IPS-18c (cell line): ENCODE measurements around the gene UBE2G2.

ENCODE experiments used
- H3K4me3 ChIP-seq: 2 replicates; pipeline ENCODE4 v1.7.0; 2013; ENCODE audit warnings: low read depth, mild to moderate bottlenecking, low read length, moderate library complexity; ENCODE audit not compliant: insufficient read depth
- H3K9me3 ChIP-seq: one replicate; pipeline ENCODE4 v1.6.1; 2013; ENCODE audit warnings: mild to moderate bottlenecking, low read length, moderate library complexity; ENCODE audit not compliant: control insufficient read depth, insufficient read depth

The UBE2G2 gene, protein sequence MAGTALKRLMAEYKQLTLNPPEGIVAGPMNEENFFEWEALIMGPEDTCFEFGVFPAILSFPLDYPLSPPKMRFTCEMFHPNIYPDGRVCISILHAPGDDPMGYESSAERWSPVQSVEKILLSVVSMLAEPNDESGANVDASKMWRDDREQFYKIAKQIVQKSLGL

GRCh38 chr21:44801468-44802395 is at the start of gene UBE2G2:
TSS of gene UBE2G2 (minus strand) at chr21:44801820. CDS start at chr21:44801748, 72 bp downstream.
- peak within 1 kb of the TSS; percentile 92 for H3K4me3 ChIP-seq

DNA sequence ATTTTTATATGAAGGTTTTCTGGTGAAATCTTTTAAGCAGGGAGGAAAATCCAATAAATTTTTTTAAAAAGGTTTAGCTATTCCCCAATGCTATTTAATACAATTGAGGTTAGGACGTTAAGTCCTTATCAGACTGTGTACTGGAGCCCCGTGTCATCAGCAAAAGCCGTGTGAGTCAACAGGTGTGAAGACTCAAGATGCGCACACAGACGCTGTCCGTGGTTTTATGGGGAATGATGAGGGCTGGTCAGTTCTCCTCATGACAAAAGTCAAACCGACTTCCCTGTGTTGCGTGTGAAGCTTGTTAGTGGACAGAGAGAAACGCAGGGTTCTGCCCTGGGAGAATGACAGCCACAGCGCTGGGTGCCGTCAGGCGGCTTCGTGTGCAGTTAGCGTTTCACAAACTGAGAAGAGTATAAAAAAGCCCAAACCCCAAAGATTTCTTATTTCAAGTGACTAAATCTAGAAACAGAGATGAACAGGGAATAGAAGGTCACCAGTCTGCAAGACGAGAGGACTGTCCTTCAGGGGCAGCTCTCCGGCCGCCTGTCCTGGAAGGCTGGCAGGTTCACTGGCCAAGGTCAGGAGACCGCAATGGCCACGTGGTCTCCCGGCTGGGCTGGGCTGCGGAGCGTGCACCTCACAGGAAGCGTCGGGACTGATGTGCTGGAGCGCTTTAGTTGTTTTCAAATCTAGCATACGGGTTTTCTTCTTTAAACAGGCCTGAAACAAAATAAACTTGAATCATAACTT is 49.5 kb upstream of the UBE2G2 start:
- no peaks in the 10 kb centered on the region for H3K9me3 ChIP-seq

More at GRCh38 chr21:44801468-44802395, at the start of gene UBE2G2:
- no peaks in the 10 kb centered on the region for H3K9me3 ChIP-seq

DNA sequence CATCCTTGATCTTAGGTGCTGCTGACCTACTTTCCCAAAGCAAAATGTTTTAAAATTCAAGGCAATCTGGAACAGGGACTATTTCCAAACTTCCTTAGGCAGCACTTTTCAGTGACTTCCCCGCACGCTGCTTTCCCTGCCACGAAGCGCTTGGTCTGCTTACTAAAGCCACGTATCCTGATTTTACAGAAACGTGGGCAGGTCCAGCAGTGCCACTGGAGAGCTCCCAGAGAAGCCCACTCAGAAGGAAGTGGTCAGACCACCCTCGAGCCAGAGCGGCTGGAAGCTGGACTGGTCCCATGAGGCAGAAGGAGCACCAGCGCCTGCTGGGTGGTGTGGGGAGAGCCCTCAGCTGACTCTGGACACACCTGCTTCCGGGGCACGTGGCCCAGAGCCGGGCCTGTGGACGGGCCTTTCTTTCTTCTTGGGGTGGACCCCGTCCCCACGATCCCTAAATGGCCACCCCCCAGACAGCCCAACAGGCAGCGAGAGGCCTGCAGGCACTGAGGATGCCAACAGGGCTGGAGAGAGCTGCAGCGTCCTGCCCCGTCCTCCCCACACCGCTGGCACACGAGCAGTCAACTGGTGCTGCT is 48.7 kb upstream of the UBE2G2 start:
- Histone ChIP-seq H3K4me3 (no peak overlapping the region), H3K9me3 (no peaks in the 10 kb centered on the region)

More for the DNA sequence above, 49.5 kb upstream of the UBE2G2 start:
- H3K4me3 ChIP-seq, result no peak overlapping the region

GRCh38 chr21:44849616-44850130 is 48.1 kb upstream of the UBE2G2 start:
- H3K4me3 ChIP-seq, result no peak overlapping the region
- H3K9me3 ChIP-seq, result no peaks in the 10 kb centered on the region

DNA sequence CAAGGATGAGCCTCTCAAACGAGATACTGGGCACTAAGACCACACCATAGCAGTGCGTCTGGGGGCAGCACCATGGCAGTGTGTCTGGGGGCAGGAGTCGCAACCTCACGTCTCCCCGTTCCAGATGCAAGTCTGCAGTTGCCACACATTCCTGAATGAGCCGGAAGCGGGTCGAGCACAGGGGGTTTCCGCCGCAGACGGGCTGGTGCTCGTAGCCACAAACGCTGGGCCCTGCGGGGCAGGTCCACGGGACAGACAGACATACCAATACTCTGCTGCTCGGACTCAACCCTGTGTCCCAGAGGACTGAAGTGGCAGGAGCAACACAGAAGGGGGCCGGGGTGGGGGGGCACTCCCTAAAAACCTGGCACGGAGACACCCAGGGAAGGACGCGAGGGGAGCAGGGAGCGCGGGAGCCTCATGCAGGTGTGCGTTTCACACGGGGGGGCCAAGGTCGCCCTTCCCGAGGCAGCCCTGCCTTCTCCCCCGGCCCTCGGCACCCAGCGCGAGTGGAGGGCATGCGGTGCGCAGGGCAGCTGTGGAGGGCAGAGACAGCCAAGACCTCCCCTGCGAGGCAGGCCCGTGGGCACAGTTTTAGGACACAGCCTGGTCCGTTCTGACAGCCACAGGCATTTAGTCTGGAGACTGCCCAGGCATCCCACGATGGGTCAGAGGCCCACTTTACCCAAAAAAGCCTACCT is 47.4 kb upstream of the UBE2G2 start:
- Histone ChIP-seq H3K9me3 (no peaks in the 10 kb centered on the region), H3K4me3 (no peak overlapping the region)

DNA sequence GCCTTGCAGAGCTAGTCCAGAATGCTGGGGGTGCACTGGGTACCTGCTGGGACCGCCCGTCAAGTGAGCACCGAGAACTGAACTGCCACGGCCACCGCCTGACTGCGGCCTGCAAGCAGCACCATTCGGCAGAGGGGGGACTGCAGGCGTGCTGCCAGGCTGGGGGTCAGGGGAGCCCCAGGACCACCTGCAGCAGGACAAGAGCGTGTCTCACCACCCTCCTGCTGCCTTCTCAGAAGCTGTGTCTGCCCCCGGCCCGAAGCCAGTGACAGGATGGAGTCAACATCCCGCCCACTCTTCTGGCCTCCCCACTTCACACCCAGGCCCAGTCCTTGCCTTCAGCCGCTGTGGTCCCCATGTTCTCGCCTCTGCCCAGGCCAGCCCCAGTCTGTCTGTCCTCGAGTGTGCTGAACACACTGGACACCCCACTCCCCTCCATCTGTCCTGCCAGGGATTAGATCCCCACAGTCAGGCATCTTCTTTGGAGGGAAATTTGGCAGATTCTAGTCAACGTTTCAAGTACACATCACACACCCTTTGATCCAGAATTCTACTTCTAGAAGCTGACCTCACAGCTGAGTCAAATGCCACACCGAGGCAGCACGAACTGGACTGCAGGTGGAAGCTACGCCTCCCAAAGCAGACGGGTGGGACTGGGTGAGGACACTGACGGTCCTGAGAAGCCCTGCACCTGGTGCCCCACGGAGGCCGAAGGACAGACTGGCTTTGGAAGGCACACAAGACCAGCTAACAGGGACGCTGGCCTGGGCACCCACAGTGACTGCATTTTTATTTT is 45.8 kb upstream of the UBE2G2 start:
- Histone ChIP-seq H3K9me3 (no peaks in the 10 kb centered on the region), H3K4me3 (no peak overlapping the region)

- H3K9me3 ChIP-seq, result no peaks in the 10 kb centered on the region
- H3K4me3 ChIP-seq, result no peak overlapping the region; the same call in 1 of the 2 replicates
Observed at GRCh38 chr21:44846485-44847260, 45.1 kb upstream of the UBE2G2 start.

DNA sequence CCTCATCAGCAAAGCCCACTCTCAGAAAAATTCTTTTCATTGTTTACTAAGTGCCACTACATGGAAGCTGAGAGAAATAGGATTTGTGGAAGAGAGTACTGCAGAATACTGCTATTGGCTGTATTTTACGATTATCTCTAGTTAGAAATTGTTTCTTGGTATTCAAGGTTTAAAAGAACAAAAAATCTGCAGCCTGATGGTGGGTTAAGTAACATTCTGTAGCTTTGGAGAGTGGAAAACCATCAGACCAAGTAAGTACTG is 44.5 kb upstream of the UBE2G2 start:
- no peaks in the 10 kb centered on the region for H3K9me3 ChIP-seq
- H3K4me3 ChIP-seq, result peak overlapping the region; percentile 31; the same call in 1 of the 2 replicates

DNA sequence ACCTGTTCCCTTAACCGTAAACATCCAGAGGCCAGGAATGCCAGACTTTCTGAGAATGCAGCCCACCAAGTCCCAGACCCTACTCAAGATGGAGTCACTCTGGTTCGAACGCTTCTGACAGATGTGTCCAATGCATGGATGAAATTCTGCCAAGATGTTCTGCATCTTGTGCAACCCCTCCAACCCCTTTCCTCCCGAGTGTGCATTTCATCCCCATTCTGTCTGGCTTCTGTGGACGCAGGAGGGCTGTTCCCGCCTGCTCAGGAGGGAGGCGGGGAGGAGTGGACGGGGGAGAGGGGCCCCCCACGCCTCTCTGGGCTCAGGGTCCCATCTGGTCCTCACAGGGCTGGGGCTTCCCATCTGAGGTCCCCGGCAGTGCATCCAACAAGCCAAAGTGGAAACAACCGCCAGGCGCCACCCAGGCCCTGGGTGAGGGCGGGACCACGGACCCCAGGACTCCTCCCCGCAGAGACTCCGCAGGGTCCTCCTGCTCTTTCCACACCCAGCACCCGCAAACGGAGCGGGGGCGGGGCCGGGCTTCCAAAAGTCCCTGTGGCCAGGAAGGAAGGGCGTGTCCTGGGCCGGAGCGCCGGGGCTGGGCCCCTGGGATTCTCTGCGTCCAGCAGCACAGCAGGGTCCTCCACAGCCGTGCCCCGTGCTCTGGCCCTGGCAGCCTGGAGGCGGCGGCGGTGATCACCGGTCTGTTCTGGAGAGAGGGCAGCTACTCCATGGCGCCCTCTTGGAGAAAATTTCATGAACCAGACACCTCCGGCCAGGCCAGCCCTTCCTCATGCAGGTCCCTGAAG is 44.0 kb upstream of the UBE2G2 start:
- H3K4me3 ChIP-seq, result peak overlapping the region; percentile 31; the same call in 1 of the 2 replicates
- no peaks in the 10 kb centered on the region for H3K9me3 ChIP-seq

GRCh38 chr21:44844256-44844655 is 42.6 kb upstream of the UBE2G2 start:
- Histone ChIP-seq H3K9me3 (no peaks in the 10 kb centered on the region), H3K4me3 (no peak overlapping the region)

GRCh38 chr21:44842721-44843445 is 41.3 kb upstream of the UBE2G2 start:
- H3K9me3 ChIP-seq, result peaks cover 2% of the 10 kb centered on the region
- H3K4me3 ChIP-seq, result no peak overlapping the region

- no peak overlapping the region for H3K4me3 ChIP-seq
- H3K9me3 ChIP-seq, result peaks cover 2% of the 10 kb centered on the region
Observed at GRCh38 chr21:44842087-44842486, 40.5 kb upstream of the UBE2G2 start.

- Histone ChIP-seq H3K4me3 (no peak overlapping the region), H3K9me3 (peaks cover 2% of the 10 kb centered on the region)
Observed at GRCh38 chr21:44840771-44841170, 39.2 kb upstream of the UBE2G2 start.

DNA sequence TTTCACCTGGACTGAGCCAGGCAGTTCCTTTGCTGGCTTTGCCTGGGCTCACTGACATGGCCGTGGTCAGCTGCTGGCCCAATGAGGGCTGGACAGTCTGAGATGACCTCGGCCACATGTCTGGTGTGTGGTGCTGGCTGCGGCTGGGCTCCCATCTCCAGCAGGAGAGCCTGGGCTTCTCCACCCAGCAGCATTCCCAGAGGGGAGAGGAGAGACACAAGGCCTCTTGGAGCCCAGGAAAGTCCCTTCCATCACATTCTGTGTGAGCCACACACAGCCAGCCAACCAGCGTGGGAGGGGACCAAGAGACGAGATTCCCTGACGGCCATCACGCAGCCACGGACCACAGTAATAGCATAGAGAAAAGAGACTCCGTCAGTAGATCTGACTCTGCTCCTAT is 37.3 kb upstream of the UBE2G2 start:
- H3K9me3 ChIP-seq, result peaks cover 2% of the 10 kb centered on the region
- no peak overlapping the region for H3K4me3 ChIP-seq
